ENCODE data around the gene GALNS. TPM values are rescaled to one million over a fixed set of nuclear protein-coding genes. Genes with fewer than 3 reads are reported as not detected.

GALNS gene
- total and polyA plus RNA-seq, 2 experiments from 2014 or later, result 19.6 to 53.5 TPM

GRCh38 chr16:88816736-88817535, 39.8 kb downstream of the GALNS start:
- no peak overlapping the region for H2AFZ ChIP-seq
- H3K27ac ChIP-seq, result no peak overlapping the region
- H3K36me3 ChIP-seq (replicated peaks; ENCODE audit: insufficient read depth, low read depth), result no peaks in the 10 kb centered on the region
- peaks cover 6% of the 10 kb centered on the region for H3K4me1 ChIP-seq (ENCODE audit: insufficient read depth)
- no peaks in the 10 kb centered on the region for H3K79me2 ChIP-seq
- no peaks in the 10 kb centered on the region for H3K9me2 ChIP-seq (replicated peaks; ENCODE audit: insufficient read depth)
- H3K9me3 ChIP-seq (ENCODE audit: low read depth), result no peaks in the 10 kb centered on the region
- H3K4me3 ChIP-seq, result no peak overlapping the region
- no peak overlapping the region for H3K4me2 ChIP-seq
- H4K20me1 ChIP-seq (ENCODE audit: insufficient read depth, poor library complexity, severe bottlenecking), result no peaks in the 10 kb centered on the region
- DNase-seq (ENCODE audit: low spot score), result no peak
- no peak for TF ChIP-seq EZH2phosphoT487 (IDR thresholded peaks at IDR 0.05; ENCODE audit: low read depth, severe bottlenecking, unreplicated experiment)
- no peak for TF ChIP-seq EZH2 (IDR thresholded peaks at IDR 0.05; ENCODE audit: borderline replicate concordance)
- TF ChIP-seq CTCF (IDR thresholded peaks at IDR 0.05; ENCODE audit: poor library complexity), result no peak
- WGBS (ENCODE audit: low lambda C conversion rate, missing lambda C conversion rate), result 90% methylated on average over 41 of the region's 41 CpGs
- no peaks in the 10 kb centered on the region for H3K27me3 ChIP-seq

- H3K4me3 ChIP-seq, result no peak overlapping the region
- TF ChIP-seq EZH2 (IDR thresholded peaks at IDR 0.05; ENCODE audit: borderline replicate concordance) (no peak), CTCF (IDR thresholded peaks at IDR 0.05; ENCODE audit: poor library complexity) (peak; percentile 60)
- H4K20me1 ChIP-seq (ENCODE audit: insufficient read depth, poor library complexity, severe bottlenecking), result no peaks in the 10 kb centered on the region
- H3K36me3 ChIP-seq (replicated peaks; ENCODE audit: insufficient read depth, low read depth), result no peaks in the 10 kb centered on the region
- H3K4me1 ChIP-seq (ENCODE audit: insufficient read depth), result peaks cover 7% of the 10 kb centered on the region
- H3K9me2 ChIP-seq (replicated peaks; ENCODE audit: insufficient read depth), result no peaks in the 10 kb centered on the region
- H3K27ac ChIP-seq, result no peak overlapping the region
- no peak overlapping the region for H3K4me2 ChIP-seq
- no peaks in the 10 kb centered on the region for H3K27me3 ChIP-seq
- peak; percentile 60 for DNase-seq (ENCODE audit: low spot score)
- WGBS (ENCODE audit: low lambda C conversion rate, missing lambda C conversion rate), result 70% methylated on average over 14 of the region's 19 CpGs
- peaks cover 2% of the 10 kb centered on the region for H3K79me2 ChIP-seq
- no peak overlapping the region for H2AFZ ChIP-seq
- H3K9me3 ChIP-seq (ENCODE audit: low read depth), result no peaks in the 10 kb centered on the region
Measured at GRCh38 chr16:88815901-88816589, 40.7 kb downstream of the GALNS start.

- no peaks in the 10 kb centered on the region for H3K9me3 ChIP-seq (ENCODE audit: low read depth)
- H3K27ac ChIP-seq, result no peak overlapping the region
- TF ChIP-seq CTCF (IDR thresholded peaks at IDR 0.05; ENCODE audit: poor library complexity), result no peak
- TF ChIP-seq EZH2 (IDR thresholded peaks at IDR 0.05; ENCODE audit: borderline replicate concordance), result no peak
- no peak for TF ChIP-seq EZH2phosphoT487 (IDR thresholded peaks at IDR 0.05; ENCODE audit: low read depth, severe bottlenecking, unreplicated experiment)
- peaks cover 10% of the 10 kb centered on the region for H3K79me2 ChIP-seq
- peaks cover 6% of the 10 kb centered on the region for H4K20me1 ChIP-seq (ENCODE audit: insufficient read depth, poor library complexity, severe bottlenecking)
- WGBS (ENCODE audit: low lambda C conversion rate, missing lambda C conversion rate), result 96% methylated on average over 9 of the region's 10 CpGs
- no peaks in the 10 kb centered on the region for H3K9me2 ChIP-seq (replicated peaks; ENCODE audit: insufficient read depth)
- H3K4me1 ChIP-seq (ENCODE audit: insufficient read depth), result peaks cover 15% of the 10 kb centered on the region
- no peak overlapping the region for H2AFZ ChIP-seq
- H3K4me2 ChIP-seq, result no peak overlapping the region
- no peaks in the 10 kb centered on the region for H3K36me3 ChIP-seq (replicated peaks; ENCODE audit: insufficient read depth, low read depth)
- no peak overlapping the region for H3K4me3 ChIP-seq
- H3K27me3 ChIP-seq, result no peaks in the 10 kb centered on the region
- no peak for DNase-seq (ENCODE audit: low spot score)
Measured at GRCh38 chr16:88815227-88815626, 41.5 kb downstream of the GALNS start.
